A549 treated with ZK216348 at 1 μM for 4 hours (cell line): ENCODE results near the gene DKK1. TPM values are rescaled to one million over a fixed set of nuclear protein-coding genes. Genes with fewer than 3 reads are reported as not detected.

ENCODE experiments used
- total RNA-seq: library from RNA; stranded (reverse); fragments of 200-300 nt; extraction: Qiagen RNA extraction; gene quantifications from 5 replicates; pipeline ENCODE4 v1.2.3, GENCODE V29; 2022; ENCODE audit warnings: low read depth

The DKK1 gene, protein sequence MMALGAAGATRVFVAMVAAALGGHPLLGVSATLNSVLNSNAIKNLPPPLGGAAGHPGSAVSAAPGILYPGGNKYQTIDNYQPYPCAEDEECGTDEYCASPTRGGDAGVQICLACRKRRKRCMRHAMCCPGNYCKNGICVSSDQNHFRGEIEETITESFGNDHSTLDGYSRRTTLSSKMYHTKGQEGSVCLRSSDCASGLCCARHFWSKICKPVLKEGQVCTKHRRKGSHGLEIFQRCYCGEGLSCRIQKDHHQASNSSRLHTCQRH
- total RNA-seq = 411 to 612 TPM (median 463 TPM) in 5 replicates

DNA sequence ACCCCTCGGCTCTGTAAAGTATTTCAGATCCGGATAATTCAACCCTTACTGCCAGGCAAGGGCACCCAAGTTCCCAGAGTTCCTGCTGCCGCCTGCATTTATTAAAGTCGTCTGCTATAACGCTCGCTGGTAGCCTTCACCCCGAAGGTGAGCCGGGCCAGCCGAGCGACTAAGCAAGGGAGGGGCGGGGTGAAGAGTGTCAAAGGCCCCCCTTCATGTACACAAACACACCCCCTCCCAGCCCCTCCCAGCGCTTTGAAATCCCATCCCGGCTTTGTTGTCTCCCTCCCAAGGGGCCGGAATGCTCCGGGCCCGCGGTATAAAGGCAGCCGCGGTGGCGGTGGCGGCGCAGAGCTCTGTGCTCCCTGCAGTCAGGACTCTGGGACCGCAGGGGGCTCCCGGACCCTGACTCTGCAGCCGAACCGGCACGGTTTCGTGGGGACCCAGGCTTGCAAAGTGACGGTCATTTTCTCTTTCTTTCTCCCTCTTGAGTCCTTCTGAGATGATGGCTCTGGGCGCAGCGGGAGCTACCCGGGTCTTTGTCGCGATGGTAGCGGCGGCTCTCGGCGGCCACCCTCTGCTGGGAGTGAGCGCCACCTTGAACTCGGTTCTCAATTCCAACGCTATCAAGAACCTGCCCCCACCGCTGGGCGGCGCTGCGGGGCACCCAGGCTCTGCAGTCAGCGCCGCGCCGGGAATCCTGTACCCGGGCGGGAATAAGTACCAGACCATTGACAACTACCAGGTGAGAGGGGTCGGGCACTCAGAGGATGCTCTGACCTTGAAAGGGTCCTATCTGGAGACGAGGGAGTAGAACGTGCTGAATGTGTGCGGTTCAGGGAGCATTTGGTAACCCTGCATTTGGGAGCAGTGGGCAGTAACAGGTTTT, at the start of gene DKK1:
TSS of gene DKK1 (plus strand) at position 349 of the 889 bp plus-strand sequence. CDS start at position 503, 154 bp downstream.

